CD4-positive, alpha-beta T cell (primary cell): ENCODE data around the gene SART3. TPM values are rescaled to one million over a fixed set of nuclear protein-coding genes. Genes with fewer than 3 reads are reported as not detected.

Source experiments
- ATAC-seq: fragments of 200-7000 bp; cut with Tn5 transposase; one replicate; pipeline ENCODE4 v1.10.0; 2022; ENCODE audit warnings: mild to moderate bottlenecking; ENCODE audit not compliant: poor library complexity
- CTCF ChIA-PET: fragments of 350-600 bp; sonication (Branson Sonifier 250); formaldehyde crosslinking; loops from one replicate; lab custom pipeline; 2021; ENCODE audit warnings: antibody characterized with exemption, inconsistent platforms; lab: Charles Lee
- POLR2A ChIA-PET: fragments of 350-600 bp; sonication (Branson Sonifier 250); formaldehyde crosslinking; loops from one replicate; lab custom pipeline; 2021; ENCODE audit warnings: antibody characterized with exemption, inconsistent platforms; lab: Charles Lee
- DNase-seq, 14 experiments: peaks; one replicate each; pipeline ENCODE4 v3.0.0-alpha.2; 2013 to 2020; ENCODE audit warnings: mixed read lengths in 2 of 14
- H3K27ac ChIP-seq, 2 donors: one replicate each; pipeline versions ENCODE4 v1.5.1 to v1.7.0; 2013; ENCODE audit warnings: low read length in 2 of 2, low read depth in 1 of 2, mild to moderate bottlenecking in 1 of 2
- H3K27me3 ChIP-seq, 2 experiments: 1 replicate in 1 of 2; 2 replicates in 1 of 2; pipeline versions ENCODE4 v1.6.1 to v1.7.0; 2013; ENCODE audit warnings: low read length in 2 of 2, control low read depth in 1 of 2, mild to moderate bottlenecking in 1 of 2, moderate library complexity in 1 of 2; ENCODE audit not compliant: insufficient read depth in 2 of 2, control insufficient read depth in 1 of 2
- H3K36me3 ChIP-seq: one replicate; pipeline ENCODE4 v1.6.1; 2013; ENCODE audit warnings: low read length, control low read depth; ENCODE audit not compliant: insufficient read depth
- H3K4me1 ChIP-seq: one replicate; pipeline ENCODE4 v1.6.1; 2013; ENCODE audit warnings: low read length, control low read depth; ENCODE audit not compliant: insufficient read depth
- H3K4me3 ChIP-seq: one replicate; pipeline ENCODE4 v1.5.1; 2013; ENCODE audit warnings: mild to moderate bottlenecking, low read length, moderate library complexity
- H3K9me3 ChIP-seq, 2 experiments: 1 replicate in 1 of 2; 2 replicates in 1 of 2; pipeline versions ENCODE4 v1.6.1 to v1.7.0; 2013; ENCODE audit warnings: low read length in 2 of 2, mild to moderate bottlenecking in 2 of 2, control low read depth in 1 of 2, moderate library complexity in 1 of 2; ENCODE audit not compliant: control insufficient read depth in 1 of 2, insufficient read depth in 1 of 2
- H3K27ac Mint-ChIP-seq: one replicate; pipeline ENCODE4 v1.8.0; 2020; ENCODE audit warnings: mixed read lengths
- H3K27me3 Mint-ChIP-seq: one replicate; pipeline ENCODE4 v1.8.0; 2021; ENCODE audit warnings: mixed read lengths
- H3K36me3 Mint-ChIP-seq: one replicate; pipeline ENCODE4 v1.8.0; 2021; ENCODE audit warnings: low read depth, mixed read lengths
- H3K4me1 Mint-ChIP-seq: one replicate; pipeline ENCODE4 v1.8.0; 2021; ENCODE audit warnings: low read depth, mixed read lengths
- H3K4me3 Mint-ChIP-seq: one replicate; pipeline ENCODE4 v1.8.0; 2020; ENCODE audit warnings: mild to moderate bottlenecking, mixed read lengths
- H3K9me3 Mint-ChIP-seq: one replicate; pipeline ENCODE4 v1.8.0; 2020; ENCODE audit warnings: mixed read lengths
- intact Hi-C, 2 experiments: fragments of 100-400 bp; cut with DNase I in 1 of 2; cut with micrococcal nuclease in 1 of 2; formaldehyde crosslinking; loops; one replicate each; pipeline versions ENCODE4 v1.15.1 to v1.9.0; 2023 to 2025; cut with DNase I, micrococcal nuclease
- polyA plus RNA-seq, 2 donors: library from polyadenylated mRNA; unstranded; fragments of 120-200 nt; gene quantifications; one replicate each; pipeline ENCODE4 v1.2.1, GENCODE V29; 2013
- total RNA-seq, 174 experiments: library from RNA in 2 of 174; stranded (reverse) in 2 of 174; gene quantifications; one replicate each; pipeline ENCODE4 v1.2.3 and lab custom pipeline; 2021 to 2026
- TF ChIP-seq, protein P1 (sequence below): fragments of 200-600 bp; IDR thresholded peaks from one replicate; pipeline ENCODE4 v1.8.0; 2022; ENCODE audit warnings: antibody characterized with exemption, mild to moderate bottlenecking

The SART3 gene, protein sequence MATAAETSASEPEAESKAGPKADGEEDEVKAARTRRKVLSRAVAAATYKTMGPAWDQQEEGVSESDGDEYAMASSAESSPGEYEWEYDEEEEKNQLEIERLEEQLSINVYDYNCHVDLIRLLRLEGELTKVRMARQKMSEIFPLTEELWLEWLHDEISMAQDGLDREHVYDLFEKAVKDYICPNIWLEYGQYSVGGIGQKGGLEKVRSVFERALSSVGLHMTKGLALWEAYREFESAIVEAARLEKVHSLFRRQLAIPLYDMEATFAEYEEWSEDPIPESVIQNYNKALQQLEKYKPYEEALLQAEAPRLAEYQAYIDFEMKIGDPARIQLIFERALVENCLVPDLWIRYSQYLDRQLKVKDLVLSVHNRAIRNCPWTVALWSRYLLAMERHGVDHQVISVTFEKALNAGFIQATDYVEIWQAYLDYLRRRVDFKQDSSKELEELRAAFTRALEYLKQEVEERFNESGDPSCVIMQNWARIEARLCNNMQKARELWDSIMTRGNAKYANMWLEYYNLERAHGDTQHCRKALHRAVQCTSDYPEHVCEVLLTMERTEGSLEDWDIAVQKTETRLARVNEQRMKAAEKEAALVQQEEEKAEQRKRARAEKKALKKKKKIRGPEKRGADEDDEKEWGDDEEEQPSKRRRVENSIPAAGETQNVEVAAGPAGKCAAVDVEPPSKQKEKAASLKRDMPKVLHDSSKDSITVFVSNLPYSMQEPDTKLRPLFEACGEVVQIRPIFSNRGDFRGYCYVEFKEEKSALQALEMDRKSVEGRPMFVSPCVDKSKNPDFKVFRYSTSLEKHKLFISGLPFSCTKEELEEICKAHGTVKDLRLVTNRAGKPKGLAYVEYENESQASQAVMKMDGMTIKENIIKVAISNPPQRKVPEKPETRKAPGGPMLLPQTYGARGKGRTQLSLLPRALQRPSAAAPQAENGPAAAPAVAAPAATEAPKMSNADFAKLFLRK
- total RNA-seq (100 to 1,000 TPM in 1 of 2 experiments, 10 to 100 TPM in 1; 95.1 to 104 TPM), total RNA-seq (lab: John Stamatoyannopoulos, UW) (81.9 to 209 (median 150) reads per million in 172 experiments)
- 38.3 TPM for polyA plus RNA-seq (2013, experiment 1 of 2)
- polyA plus RNA-seq (2013, experiment 2 of 2) = 42.7 TPM

DNA sequence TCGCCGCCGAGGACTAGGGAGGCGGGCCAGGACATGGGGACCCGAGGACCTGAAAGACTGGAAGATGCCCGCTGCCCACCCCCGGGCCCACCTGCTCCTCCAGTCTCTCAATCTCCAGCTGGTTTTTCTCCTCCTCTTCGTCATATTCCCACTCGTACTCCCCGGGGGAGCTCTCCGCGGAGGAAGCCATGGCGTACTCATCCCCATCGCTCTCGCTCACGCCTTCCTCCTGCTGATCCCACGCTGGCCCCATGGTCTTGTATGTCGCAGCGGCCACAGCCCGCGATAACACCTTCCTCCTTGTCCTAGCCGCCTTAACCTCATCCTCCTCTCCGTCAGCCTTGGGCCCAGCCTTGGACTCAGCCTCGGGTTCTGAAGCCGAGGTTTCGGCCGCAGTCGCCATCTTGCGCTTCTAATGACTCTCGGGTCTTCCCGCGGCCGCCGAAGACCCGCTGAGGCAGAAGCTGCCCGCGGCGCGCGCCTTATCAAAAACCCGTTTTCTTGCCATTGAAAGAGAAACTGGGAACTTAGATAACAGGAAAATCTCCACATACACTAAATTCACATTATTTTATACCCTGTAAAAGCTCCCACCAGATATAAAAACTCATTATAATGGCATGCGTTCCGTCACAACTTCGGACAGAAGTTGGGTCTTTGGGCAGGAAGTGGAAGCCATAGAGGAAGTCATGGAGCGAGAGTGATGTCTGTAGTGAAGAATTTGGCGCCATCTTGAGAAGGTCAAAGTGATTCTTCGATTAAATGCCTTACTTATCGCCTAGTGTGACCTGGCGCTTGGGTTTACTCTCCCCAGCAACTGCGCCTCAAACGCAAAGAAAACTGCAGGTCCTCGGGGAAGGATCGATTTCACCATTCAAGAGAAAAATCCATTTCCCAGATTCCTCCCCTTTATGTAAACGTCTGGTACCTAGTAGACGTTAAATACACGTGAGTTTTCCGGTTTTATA lies at the start of gene SART3:
TSS of gene SART3 (minus strand) at position 422 of the 968 bp plus-strand sequence. CDS start at position 403, 19 bp downstream.
- Histone ChIP-seq H3K9me3 (no peaks in the 10 kb centered on the region), H3K27ac (peak within 1 kb of the TSS; percentile 92 to 94), H3K4me1 (peaks cover 68% of the 10 kb centered on the region), H3K4me3 (peak within 1 kb of the TSS; percentile 97), H3K36me3 (peaks cover 43% of the 10 kb centered on the region), H3K27me3 (no peaks in the 10 kb centered on the region)
- TF ChIP-seq, protein P1, sequence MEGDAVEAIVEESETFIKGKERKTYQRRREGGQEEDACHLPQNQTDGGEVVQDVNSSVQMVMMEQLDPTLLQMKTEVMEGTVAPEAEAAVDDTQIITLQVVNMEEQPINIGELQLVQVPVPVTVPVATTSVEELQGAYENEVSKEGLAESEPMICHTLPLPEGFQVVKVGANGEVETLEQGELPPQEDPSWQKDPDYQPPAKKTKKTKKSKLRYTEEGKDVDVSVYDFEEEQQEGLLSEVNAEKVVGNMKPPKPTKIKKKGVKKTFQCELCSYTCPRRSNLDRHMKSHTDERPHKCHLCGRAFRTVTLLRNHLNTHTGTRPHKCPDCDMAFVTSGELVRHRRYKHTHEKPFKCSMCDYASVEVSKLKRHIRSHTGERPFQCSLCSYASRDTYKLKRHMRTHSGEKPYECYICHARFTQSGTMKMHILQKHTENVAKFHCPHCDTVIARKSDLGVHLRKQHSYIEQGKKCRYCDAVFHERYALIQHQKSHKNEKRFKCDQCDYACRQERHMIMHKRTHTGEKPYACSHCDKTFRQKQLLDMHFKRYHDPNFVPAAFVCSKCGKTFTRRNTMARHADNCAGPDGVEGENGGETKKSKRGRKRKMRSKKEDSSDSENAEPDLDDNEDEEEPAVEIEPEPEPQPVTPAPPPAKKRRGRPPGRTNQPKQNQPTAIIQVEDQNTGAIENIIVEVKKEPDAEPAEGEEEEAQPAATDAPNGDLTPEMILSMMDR = no peak
- Mint-ChIP-seq H3K27me3 (no peaks in the 10 kb centered on the region), H3K9me3 (no peaks in the 10 kb centered on the region), H3K36me3 (peaks cover 73% of the 10 kb centered on the region), H3K4me1 (peaks cover 74% of the 10 kb centered on the region), H3K4me3 (peak within 1 kb of the TSS; percentile 99), H3K27ac (peak within 1 kb of the TSS; percentile 96)
- intact Hi-C loops = loop anchor here (2.0 to 5.0 kb wide), 7 partner anchors 44 to 874 kb away; partner anchors contain the start of genes USP30 (in 2 of the 2), ALKBH2 (in 1 of the 2), CORO1C (in 1 of the 2) and FICD (in 1 of the 2)
- ATAC-seq = peak; percentile 53
- peak; percentile 70 to 93 (median 78) for DNase-seq
- POLR2A ChIA-PET = interaction anchor here (0.7 to 8.0 kb wide), 20 partner anchors 8 to 538 kb away, joined by 3 to 164 read pairs (median 6); partner anchors contain the start of genes FICD, SELPLG and SSH1
- CTCF ChIA-PET = interaction anchor here (0.9 to 2.5 kb wide), 5 partner anchors 49 to 551 kb away, joined by 3 to 11 read pairs (median 5); partner anchors contain the start of gene ALKBH2

DNA sequence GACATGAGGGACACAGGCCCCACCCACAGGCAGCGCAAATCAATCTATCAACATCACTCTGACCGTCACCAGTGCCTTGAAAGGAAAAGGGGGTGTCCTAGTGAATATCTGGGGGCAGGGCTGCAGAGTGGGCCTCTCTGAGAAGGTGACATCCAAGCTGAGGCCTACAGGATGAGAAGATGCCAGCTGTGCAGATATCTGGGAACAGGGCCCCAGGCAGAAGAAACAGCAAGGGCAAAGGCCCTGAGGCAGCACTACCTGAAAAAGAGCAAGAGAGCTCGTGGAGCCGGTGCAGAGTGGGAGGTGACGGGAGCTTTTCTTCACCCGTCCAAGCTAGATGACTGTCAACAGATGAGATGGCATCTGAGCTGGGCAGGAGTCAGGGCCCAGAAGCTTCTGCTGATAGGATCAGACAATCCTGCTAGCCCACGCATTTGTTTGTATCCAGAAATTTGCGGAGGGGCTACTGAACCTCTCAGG lies 49.4 kb upstream of the SART3 start:
- DNase-seq (no peak), ATAC-seq (no peak)
- H3K9me3 Mint-ChIP-seq = no peaks in the 10 kb centered on the region
- H3K4me1 Mint-ChIP-seq = peaks cover 9% of the 10 kb centered on the region
- no peaks in the 10 kb centered on the region for H3K27me3 ChIP-seq
- H3K4me3 Mint-ChIP-seq = no peak overlapping the region
- POLR2A ChIA-PET = interaction anchor here (0.9 to 1.6 kb wide), 2 partner anchors 42 to 48 kb away, joined by 3 to 4 read pairs; partner anchors contain the start of gene ISCU
- H3K36me3 Mint-ChIP-seq = no peaks in the 10 kb centered on the region
- H3K4me1 ChIP-seq = peaks cover 16% of the 10 kb centered on the region
- CTCF ChIA-PET = no interaction called here
- TF ChIP-seq, protein P1 = no peak
- H3K36me3 ChIP-seq = no peaks in the 10 kb centered on the region
- H3K27me3 Mint-ChIP-seq = no peaks in the 10 kb centered on the region
- intact Hi-C loops = no loop called here
- peaks cover 0 to 2% of the 10 kb centered on the region in 2 experiments for H3K9me3 ChIP-seq
- no peak overlapping the region for H3K27ac Mint-ChIP-seq
- H3K4me3 ChIP-seq = no peak overlapping the region
- H3K27ac ChIP-seq = no peak overlapping the region
